HG03565 (cell line): Measurements from ENCODE around the gene HAPSTR1.

Source experiments
- ATAC-seq: cut with Tn5 transposase; IDR thresholded peaks from one replicate; pipeline ENCODE4 v1.9.1; 2021; ENCODE audit warnings: mild to moderate bottlenecking, moderate library complexity; ENCODE audit not compliant: unreplicated experiment

HAPSTR1 gene

GRCh38 chr16:9095656-9096397 is 4.4 kb downstream of the HAPSTR1 start:
- no peak for ATAC-seq

GRCh38 chr16:9096416-9096952 is 5.0 kb downstream of the HAPSTR1 start:
- no peak for ATAC-seq

DNA sequence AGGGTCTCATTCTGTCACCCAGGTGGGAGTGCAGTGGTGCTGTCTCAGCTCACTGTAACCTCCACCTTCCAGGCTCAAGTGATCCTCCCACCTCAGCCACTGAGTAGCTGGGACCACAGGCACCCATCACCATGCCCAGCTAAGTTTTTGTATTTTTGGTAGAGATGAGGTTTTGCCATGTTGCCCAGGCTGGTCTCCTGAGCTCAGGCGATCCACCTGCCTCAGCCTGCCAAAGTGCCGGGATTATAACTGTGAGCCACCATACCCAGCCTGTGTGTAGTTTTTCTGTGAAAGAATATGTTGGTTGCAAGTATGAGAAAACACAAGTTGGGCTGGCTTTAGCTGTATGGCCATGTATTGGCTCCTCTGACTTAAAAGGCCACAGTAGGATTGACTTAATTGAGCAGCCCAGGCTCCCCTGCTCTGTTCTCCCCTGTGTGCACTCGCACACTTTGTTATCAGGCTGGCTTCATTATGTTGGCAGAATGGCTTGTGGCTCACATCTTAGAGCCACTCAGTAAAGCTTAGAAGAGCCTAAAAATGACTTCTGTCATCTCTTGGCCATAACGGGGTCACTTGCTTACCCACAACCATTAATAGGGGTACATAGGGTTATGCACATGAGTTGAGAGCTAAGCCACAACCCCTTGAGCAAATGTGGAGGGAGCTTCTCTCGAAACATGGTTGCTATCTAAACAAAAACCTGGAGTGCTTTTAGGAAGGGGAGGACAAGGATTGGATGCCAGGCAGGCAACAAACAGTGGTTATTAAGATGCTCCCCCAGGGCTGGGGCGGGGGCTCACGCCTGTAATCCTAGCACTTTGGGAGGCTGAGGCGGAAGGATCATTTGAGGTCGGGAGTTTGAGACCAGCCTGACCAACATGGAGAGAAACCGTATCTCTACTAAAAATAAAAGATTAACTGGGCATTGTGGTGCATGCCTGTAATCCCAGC is 6.1 kb downstream of the HAPSTR1 start:
- no peak for ATAC-seq

DNA sequence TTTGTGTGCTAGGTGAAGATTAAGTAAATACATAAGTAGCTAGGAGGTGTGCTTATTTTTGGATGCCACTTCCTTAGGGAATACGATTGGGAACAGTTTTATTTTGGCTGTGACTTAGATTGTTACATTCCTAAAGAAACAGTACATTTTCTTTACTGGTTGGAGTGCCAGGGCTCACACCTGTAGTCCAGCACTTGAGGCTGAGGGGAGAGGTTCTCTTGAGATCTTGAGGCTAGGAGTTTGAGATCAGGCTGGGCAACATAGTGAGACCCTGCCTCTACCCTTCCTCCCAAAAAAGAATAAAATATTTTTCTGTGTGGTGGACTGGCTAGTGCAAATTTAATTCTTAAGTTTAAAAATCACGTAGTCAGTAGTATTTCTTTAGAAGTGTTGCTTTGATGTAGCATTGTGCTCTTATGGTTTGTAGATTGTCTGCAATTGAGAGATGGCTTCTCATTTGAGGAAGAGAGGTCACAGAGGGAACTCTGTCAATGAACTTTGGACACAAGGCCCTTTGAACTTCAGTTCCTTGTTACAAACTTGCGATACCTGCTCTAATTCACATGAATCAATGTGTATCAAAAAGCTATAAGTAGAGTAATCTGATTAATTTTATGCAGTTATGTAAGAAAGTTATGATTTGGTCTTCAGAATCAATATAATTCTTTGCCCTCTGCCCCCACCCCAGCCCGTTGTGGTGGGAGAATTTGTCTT is 7.1 kb downstream of the HAPSTR1 start:
- no peak for ATAC-seq

GRCh38 chr16:9099131-9099625 is 7.7 kb downstream of the HAPSTR1 start:
- no peak for ATAC-seq

DNA sequence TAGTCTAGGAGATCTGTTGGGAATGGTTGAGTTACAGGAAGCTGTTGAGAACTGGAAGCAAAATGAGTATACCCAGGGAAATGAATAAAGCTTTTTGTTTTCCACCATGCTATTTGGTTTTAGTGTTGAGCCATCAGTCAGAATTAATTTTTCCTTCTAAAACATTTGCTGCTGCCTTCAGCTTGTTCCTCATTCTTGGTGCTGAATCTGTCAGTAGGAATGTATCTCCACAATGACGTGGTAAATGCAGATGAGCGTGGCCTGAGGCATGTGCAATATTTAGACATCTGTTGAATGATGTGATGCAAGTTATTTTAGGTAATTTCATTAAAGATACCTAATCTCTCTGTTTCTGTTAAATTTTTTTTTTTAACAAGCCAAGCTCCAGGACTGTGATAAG is 10.9 kb downstream of the HAPSTR1 start:
- no peak for ATAC-seq

DNA sequence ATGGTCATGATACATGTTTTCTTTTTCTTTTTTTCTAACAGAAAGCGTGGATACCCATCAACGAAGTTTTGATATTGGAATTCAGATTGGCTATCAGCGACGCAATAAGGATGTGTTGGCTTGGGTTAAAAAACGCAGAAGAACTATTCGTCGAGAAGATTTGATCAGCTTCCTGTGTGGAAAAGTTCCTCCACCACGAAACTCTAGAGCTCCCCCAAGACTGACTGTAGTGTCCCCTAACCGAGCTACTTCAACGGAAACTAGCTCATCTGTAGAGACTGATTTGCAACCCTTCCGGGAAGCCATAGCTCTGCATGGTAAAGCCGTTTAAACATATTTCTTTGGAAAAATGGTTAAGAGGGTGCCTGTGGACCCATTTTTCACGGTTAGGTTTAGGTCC is 11.5 kb downstream of the HAPSTR1 start:
- no peak for ATAC-seq

GRCh38 chr16:9103546-9103945 is 12.1 kb downstream of the HAPSTR1 start:
- ATAC-seq = no peak

DNA sequence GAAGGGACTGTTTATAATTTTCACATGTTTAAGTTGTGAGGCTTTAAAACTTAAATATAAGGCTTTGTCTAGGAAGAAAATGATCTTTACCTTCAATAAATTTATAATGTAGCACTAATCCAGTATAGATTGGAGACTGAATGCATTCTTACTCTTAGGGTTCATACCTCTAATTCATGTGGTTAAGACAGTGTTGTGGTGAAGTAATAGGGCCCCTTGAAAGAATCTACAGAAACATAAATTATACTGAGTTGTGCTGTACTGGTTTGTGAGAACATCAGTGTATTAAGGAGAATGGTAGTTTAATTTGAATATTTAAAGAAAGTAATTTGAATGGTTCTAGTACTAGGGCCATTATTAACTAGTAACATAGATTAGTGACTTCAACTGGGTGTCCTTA is 13.7 kb downstream of the HAPSTR1 start:
- ATAC-seq = no peak

- ATAC-seq = no peak
Measured at GRCh38 chr16:9107025-9107970, 15.9 kb downstream of the HAPSTR1 start.

DNA sequence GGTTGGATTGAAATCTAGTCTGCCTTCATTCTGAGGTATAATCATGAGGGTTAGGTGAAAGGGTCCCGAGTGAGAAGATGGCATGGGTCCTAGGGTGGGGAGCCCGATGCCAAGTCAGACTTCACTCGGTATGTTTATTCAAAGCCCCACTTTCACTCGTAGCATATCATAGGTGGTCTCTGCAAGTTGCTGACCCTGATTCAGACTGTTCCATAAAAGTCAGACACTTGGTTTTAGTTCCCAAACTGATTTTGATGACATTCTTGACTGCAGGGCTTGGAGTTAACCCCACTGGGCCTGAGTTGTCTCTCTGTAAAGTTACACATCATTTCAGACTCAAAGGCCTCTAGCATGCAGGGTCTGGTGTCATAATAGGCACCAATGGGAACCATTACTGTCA is 17.8 kb downstream of the HAPSTR1 start:
- no peak for ATAC-seq

- no peak for ATAC-seq
Measured at GRCh38 chr16:9112166-9112843, 20.9 kb downstream of the HAPSTR1 start.

DNA sequence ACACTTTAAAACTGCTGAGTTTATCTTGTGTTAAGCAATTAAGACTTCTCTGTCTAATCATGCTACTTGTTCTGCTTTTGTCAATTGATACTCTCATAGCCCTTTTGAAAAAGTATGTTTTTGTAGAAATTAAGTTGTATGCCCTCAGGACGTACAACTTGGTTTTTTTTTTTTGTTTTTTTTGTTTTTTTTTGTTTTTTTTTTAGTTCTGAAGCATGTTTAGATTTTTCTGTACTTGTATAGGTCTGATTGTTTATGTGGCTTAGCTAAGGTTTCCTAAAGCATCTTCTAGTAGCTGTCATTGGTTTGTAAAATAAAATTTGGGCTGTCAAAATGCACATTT is 21.4 kb downstream of the HAPSTR1 start:
- no peak for ATAC-seq

DNA sequence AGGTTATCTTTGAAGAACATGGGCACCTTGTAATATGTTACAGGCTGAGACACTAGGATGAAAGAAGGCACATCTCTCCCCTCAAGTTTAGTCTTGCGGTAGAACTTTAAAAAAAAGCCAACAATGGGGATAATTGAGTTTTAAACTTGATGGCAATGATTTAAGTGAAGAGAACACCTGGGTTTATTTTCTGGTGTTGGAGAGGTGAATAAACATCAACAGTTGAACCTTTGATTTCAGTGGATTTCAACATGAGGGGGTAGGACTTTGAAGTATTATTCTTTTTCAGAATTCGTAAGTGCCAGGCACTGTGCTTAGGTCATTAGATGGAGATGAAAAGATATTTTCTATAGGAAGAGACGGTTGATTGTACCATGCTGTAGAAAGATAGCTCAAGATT is 22.3 kb downstream of the HAPSTR1 start:
- ATAC-seq = no peak

- no peak for ATAC-seq
Measured at GRCh38 chr16:9114112-9114511, 22.7 kb downstream of the HAPSTR1 start.

DNA sequence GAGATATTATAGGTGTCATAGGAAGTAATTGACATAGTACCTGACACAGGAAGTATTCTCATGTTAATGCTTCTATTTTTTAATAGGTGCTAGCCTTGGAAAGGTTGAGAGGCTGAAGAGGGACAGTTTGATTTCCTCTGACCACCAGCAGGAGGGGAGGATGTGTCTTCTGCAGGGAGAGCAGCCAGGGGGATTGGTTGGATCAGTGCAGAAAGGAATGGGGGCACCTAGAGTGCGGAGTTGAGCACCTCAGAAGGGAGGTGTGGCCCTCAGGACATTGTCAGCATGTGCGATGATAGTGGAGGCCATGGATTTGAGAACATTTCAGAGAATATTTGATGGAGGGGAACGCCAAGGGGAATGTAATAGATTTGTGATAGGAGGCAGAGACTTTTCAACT is 23.4 kb downstream of the HAPSTR1 start:
- no peak for ATAC-seq

DNA sequence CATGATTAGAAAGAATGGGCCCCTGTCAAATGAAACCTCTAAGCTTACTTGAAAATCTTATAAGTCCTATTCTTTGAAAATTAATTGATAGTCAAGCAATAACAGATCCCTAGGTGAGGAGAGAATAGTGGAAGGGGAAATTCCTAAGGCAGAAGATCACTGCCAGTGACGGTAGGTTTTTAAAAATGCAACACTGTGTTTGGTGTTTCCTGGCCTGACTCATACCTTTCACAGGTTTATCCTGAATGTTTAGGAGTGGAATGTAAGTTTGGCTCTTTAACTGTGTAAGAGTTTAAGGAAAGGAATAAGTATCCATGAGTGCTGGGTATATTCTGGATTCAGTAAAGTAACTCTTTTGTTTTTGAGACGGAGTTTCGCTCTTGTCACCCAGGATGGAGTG is 23.8 kb downstream of the HAPSTR1 start:
- ATAC-seq = no peak

GRCh38 chr16:9116141-9116540 is 24.7 kb downstream of the HAPSTR1 start:
- ATAC-seq = no peak

DNA sequence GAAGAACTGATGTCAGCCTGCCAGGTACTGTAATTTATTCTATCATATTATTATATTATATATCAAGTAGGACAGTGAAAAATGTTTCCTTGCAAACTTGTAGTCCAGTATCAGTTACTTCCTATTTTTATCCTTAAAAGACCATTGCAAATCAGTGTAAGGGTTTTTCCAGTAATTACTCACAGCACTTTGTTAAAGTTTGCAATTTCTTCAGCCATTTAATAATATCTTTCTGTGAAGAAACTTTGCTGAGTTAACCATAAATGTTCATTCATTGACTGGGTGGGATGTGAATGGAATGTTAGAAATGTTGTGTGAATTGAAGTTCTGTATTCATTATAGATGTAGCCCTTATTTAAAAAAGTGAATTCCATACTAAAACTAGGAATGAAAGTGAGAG is 26.7 kb downstream of the HAPSTR1 start:
- no peak for ATAC-seq
